ENCODE measurements around the gene PIGB.
A peak's percentile ranks its signal among the peaks of the same experiment; 100 is the strongest.

Gene PIGB

DNA sequence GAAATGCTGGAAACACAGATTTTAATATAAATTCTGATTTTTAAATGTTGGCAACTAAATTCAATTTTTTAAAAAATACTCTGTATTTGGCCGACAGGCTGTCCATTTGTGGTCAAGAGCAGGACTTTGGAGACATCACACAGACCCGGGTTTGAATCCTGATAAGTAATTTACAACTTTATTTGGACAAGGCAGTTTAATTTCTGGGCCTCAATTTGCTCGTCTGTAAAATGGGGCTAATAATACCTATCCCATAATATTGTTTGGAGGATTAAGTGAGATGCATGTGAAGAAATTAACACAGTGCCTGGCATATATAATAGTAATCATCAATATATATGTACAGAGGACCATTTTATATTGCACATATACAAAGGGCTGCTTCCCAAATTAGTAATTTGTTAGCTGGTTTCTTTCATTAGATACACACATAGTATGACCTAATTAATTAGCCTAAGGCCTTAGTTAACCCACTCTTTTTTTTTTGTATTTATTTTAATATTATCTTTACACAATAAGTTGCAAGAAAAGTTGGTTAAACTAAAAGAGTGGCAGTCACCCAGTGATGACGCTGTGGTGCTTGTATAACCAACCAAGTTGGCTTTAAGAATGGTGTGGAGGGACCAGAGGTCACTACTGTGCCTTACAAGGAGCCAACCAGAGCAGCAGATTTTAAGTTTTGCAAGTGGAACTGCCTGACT is 665 bp downstream of the PIGB start:
- peak overlapping the region; percentile 60 for H3K4me3 ChIP-seq (ENCODE audit: low read depth, low read length)
- TF ChIP-seq CTCF (IDR thresholded peaks at IDR 0.05; ENCODE audit: borderline replicate concordance, insufficient read depth, low read depth, low read length): no peak

DNA sequence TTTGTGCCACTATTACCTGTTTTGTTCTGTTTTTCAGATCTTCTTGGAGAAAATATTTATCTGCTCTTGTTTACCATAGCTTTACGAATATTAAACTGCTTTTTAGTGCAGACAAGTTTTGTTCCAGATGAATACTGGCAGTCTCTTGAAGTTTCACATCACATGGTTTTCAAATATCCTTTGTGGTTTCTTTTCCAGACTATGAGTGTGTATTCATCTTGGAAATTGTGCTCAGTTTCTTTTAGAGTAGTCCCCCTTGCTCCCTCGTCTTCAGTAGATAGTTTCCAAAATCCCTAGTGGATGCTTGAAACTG is 1.2 kb downstream of the PIGB start:
- no peak for TF ChIP-seq CTCF (IDR thresholded peaks at IDR 0.05; ENCODE audit: borderline replicate concordance, insufficient read depth, low read depth, low read length)
- H3K4me3 ChIP-seq (ENCODE audit: low read depth, low read length): peak overlapping the region; percentile 60

DNA sequence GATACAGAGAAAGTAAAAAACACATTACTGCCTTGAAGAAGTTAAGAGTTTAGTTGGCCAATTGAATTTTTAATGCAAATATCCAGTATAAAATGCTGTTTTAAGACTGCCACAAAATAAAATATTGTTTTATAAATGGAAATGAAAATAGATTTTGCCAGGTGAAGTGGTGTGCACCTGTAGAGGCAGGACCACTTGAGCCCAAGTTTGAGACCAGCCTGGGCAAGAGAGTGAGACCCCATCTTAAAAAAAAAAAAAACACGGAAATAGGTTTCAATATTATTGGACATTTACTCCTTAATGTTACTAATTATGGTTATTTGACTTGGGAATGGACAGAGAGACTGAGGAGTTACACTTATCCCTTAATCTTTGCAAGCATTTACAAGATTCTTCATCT is 1.9 kb downstream of the PIGB start:
- no peak for TF ChIP-seq CTCF (IDR thresholded peaks at IDR 0.05; ENCODE audit: borderline replicate concordance, insufficient read depth, low read depth, low read length)
- H3K4me3 ChIP-seq (ENCODE audit: low read depth, low read length): no peak overlapping the region

DNA sequence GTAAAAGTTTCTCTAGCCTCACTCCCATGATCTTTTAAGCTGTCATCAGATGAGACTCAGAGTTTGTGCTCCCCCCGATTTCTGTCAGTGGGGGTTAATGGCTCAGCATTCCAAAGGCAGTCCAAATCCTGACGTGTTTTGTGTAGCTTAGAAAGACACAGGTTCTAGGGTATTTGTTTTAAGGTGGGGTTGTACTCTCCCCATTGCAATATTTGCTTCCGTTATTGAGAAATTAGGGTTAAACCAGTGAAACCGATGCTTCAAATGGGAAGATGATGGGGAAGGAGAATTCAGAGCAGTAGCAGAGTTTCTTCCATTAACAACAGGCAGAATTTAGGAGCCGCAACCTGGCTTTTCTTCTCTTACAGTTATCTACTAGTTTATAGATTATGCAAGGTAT is 3.4 kb downstream of the PIGB start:
- no peak for TF ChIP-seq CTCF (IDR thresholded peaks at IDR 0.05; ENCODE audit: borderline replicate concordance, insufficient read depth, low read depth, low read length)
- H3K4me3 ChIP-seq (ENCODE audit: low read depth, low read length): no peak overlapping the region

DNA sequence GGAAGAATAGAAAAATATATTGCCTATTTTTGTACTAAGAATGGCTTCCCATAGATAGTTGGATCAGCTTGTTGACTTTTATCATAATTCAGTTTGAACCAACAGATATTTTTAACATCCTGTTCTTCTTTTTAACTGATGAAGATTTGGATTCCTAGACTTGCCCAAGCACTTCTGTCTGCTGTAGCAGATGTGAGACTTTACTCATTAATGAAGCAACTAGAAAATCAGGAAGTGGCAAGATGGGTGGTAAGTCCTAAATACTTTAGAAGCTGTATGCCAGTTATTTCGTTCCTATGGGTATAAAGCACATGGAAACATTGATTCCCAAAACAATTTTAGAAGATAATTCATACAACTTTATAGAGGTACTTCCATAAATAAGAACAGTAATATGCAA is 8.4 kb downstream of the PIGB start:
- no peak for TF ChIP-seq CTCF (IDR thresholded peaks at IDR 0.05; ENCODE audit: borderline replicate concordance, insufficient read depth, low read depth, low read length)

GRCh38 chr15:55334371-55334770 is 15.3 kb downstream of the PIGB start:
- no peak overlapping the region for H3K4me3 ChIP-seq (ENCODE audit: low read depth, low read length)
- TF ChIP-seq CTCF (IDR thresholded peaks at IDR 0.05; ENCODE audit: borderline replicate concordance, insufficient read depth, low read depth, low read length): no peak

More for the DNA sequence above, 8.4 kb downstream of the PIGB start:
- no peak overlapping the region for H3K4me3 ChIP-seq (ENCODE audit: low read depth, low read length)

DNA sequence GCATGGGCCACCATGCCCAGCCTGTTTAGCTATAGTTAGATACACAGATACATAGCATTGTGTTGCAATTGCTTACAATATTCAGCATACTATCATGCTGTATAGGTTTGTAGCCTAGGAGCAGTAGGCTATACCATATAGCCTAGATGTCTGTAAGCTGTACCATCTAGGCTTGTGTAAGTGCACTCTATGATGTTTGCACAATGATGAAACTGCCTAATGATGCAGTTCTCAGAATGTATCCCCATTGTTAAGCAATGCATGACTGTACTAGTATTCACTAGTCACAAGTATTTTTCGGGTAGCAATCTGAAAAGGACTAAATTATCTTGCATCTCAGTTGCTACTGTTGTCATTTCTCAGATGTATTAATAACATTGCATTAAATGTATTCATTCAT is 16.0 kb downstream of the PIGB start:
- TF ChIP-seq CTCF (IDR thresholded peaks at IDR 0.05; ENCODE audit: borderline replicate concordance, insufficient read depth, low read depth, low read length): no peak
- H3K4me3 ChIP-seq (ENCODE audit: low read depth, low read length): no peak overlapping the region

Data from GM12875 (cell line).